Measurements from ENCODE around the gene NFKB2. TPM values are rescaled to one million over a fixed set of nuclear protein-coding genes. Genes with fewer than 3 reads are reported as not detected.

The NFKB2 gene
- total RNA-seq, 4 donors from 2014 or later, result 19.3 to 49.2 (median 31.8) TPM

GRCh38 chr10:102404361-102405107 lies 9.0 kb downstream of the NFKB2 start:
- no peak for DNase-seq (ENCODE audit: low spot score in 2 of 2)
- TF ChIP-seq EP300 (IDR thresholded peaks at IDR 0.05) (no peak), POLR2A (IDR thresholded peaks at IDR 0.05) (no peak), CTCF (IDR thresholded peaks at IDR 0.05) (no peak)

GRCh38 chr10:102405108-102405571 lies 9.6 kb downstream of the NFKB2 start:
- peaks cover 0 to 34% (median 11%) of the 10 kb centered on the region in 3 donors for H3K36me3 ChIP-seq
- no peak for TF ChIP-seq POLR2A (IDR thresholded peaks at IDR 0.05)
- no peak for TF ChIP-seq EP300 (IDR thresholded peaks at IDR 0.05)
- no peak for TF ChIP-seq CTCF (IDR thresholded peaks at IDR 0.05)
- H3K27me3 ChIP-seq, result peaks cover 0 to 33% of the 10 kb centered on the region in 2 donors
- peaks cover 0 to 24% (median 9%) of the 10 kb centered on the region in 4 donors for H3K4me1 ChIP-seq
- no peak for DNase-seq (ENCODE audit: low spot score in 2 of 2)
- H3K27ac ChIP-seq, result no peak overlapping the region
- WGBS, 2 donors, result 79 to 80% methylated on average over 17 to 19 of the region's 19 CpGs
- no peak overlapping the region for H3K4me3 ChIP-seq
- H3K9me3 ChIP-seq, result no peaks in the 10 kb centered on the region

More at GRCh38 chr10:102404361-102405107, 9.0 kb downstream of the NFKB2 start:
- no peak overlapping the region for H3K4me3 ChIP-seq
- peaks cover 0 to 27% of the 10 kb centered on the region in 2 donors for H3K27me3 ChIP-seq
- peaks cover 0 to 27% (median 11%) of the 10 kb centered on the region in 4 donors for H3K4me1 ChIP-seq
- no peaks in the 10 kb centered on the region for H3K9me3 ChIP-seq
- no peak overlapping the region for H3K27ac ChIP-seq
- peaks cover 0 to 38% (median 11%) of the 10 kb centered on the region in 3 donors for H3K36me3 ChIP-seq
- WGBS, 2 donors, result 87 to 93% methylated on average over 15 to 17 of the region's 17 CpGs

GRCh38 chr10:102405632-102406031 lies 10.1 kb downstream of the NFKB2 start:
- H3K36me3 ChIP-seq, result peaks cover 0 to 29% (median 11%) of the 10 kb centered on the region in 3 donors
- DNase-seq (ENCODE audit: low spot score in 2 of 2), result no peak
- H3K27me3 ChIP-seq, result peaks cover 0 to 38% of the 10 kb centered on the region in 2 donors
- H3K4me3 ChIP-seq, result no peak overlapping the region
- WGBS, 2 donors, result 70 to 83% methylated on average over 6 of the region's 6 CpGs
- no peaks in the 10 kb centered on the region for H3K9me3 ChIP-seq
- H3K4me1 ChIP-seq, result peaks cover 0 to 26% (median 11%) of the 10 kb centered on the region in 4 donors
- no peak for TF ChIP-seq POLR2A (IDR thresholded peaks at IDR 0.05)
- no peak for TF ChIP-seq EP300 (IDR thresholded peaks at IDR 0.05)
- no peak for TF ChIP-seq CTCF (IDR thresholded peaks at IDR 0.05)
- no peak overlapping the region for H3K27ac ChIP-seq

- H3K4me1 ChIP-seq, result peaks cover 0 to 30% (median 12%) of the 10 kb centered on the region in 4 donors
- TF ChIP-seq CTCF (IDR thresholded peaks at IDR 0.05) (no peak), POLR2A (IDR thresholded peaks at IDR 0.05) (no peak), EP300 (IDR thresholded peaks at IDR 0.05) (no peak)
- no peak overlapping the region for H3K27ac ChIP-seq
- no peaks in the 10 kb centered on the region for H3K9me3 ChIP-seq
- H3K27me3 ChIP-seq, result peaks cover 0 to 50% of the 10 kb centered on the region in 2 donors
- no peak overlapping the region for H3K4me3 ChIP-seq
- 88 to 100% methylated on average over 2 of the region's 2 CpGs for WGBS, 2 donors
- peaks cover 0 to 17% (median 3%) of the 10 kb centered on the region in 3 donors for H3K36me3 ChIP-seq
- no peak for DNase-seq (ENCODE audit: low spot score in 2 of 2)
Observed at GRCh38 chr10:102406815-102407214, 11.3 kb downstream of the NFKB2 start.
